CD4-positive, alpha-beta T cell treated with Interferon alpha-2 for 1 hour (primary cell): ENCODE results near the gene CCL8.
A peak's percentile ranks its signal among the peaks of the same experiment; 100 is the strongest.
"Not testable (repeated sequence)": the region's sequence is repeated elsewhere in the genome, so short reads cannot be mapped to it uniquely, and the experiment has no call there.

Experiments used
- DNase-seq, 2 donors: peaks; one replicate each; pipeline ENCODE4 v3.0.0-alpha.2; 2020 to 2022

Gene CCL8

DNA sequence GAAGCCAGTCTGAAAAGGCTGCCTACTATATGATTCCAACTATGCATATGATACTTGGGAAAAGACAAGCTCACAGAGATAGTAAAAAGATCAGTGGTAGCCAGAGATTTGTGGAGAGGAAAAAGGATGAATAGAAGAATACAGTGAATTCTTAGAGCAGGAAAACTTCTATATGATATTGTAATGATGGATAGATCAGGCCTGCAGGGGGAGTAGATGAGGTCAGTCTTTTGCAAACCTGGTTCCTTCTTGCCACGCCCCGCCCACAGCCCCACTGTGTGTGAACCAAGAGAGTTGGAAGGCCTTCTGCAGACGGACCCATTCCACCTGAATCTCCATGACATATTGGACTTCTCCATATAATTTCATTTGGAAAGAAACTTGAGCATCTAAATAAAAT is 761 bp upstream of the CCL8 start:
- DNase-seq: peak in 1 of 2 donors; percentile 19

DNA sequence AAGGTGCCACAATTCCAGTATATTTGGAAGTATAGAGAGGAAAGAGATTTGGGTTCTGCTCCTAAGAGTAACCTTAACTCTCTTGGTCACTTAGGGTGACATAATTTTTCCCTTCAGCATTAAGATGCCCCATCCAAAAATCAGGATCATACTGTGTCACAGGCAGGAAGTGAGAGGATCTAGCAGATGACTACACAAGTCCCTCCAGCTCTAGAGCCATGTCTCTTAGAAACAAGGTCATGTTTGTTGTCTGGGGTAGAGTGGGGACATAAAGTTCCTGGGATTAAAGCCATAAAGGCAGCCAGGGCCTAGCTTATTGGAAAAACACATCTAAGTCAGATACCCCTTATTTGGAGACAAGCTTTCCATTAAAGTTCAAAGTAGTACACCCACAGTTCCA is 2.7 kb downstream of the CCL8 start:
- no peak for DNase-seq

DNA sequence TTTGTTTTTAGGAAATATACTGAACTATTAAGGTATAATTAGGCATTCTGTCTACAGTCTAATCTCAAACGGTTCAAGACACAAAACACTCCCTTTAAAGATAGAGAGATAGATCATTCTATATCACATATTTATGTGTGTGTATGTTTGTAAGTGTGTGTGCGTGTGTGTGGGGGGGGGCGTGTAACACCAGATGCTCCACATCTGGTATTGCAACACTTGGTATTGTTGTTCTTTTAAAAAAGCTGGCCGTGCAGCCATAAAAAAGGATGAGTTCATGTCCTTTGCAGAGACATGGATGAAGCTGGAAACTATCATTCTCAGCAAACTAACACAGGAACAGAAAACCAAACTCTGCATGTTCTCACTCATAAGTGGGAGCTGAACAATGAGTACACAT is 8.3 kb downstream of the CCL8 start:
- not testable (repeated sequence) for DNase-seq

DNA sequence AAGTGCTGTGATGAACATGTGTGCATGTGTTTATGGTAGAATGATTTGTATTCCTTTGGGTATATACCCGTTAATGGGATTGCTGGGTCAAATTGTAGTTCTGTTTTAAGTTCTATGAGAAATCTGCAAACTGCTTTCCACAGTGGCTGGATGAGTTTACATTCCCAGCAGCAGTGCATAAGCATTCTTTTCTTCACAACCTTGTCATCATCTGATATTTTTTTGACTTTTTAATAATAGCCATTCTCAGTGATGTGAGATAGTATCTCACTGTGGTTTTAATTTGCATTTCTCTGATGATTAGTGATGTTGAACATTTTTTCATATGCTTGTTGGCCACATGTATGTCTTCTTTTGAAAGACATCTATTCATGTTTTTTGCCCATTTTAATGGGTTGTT is 18.5 kb downstream of the CCL8 start:
- DNase-seq: no peak

DNA sequence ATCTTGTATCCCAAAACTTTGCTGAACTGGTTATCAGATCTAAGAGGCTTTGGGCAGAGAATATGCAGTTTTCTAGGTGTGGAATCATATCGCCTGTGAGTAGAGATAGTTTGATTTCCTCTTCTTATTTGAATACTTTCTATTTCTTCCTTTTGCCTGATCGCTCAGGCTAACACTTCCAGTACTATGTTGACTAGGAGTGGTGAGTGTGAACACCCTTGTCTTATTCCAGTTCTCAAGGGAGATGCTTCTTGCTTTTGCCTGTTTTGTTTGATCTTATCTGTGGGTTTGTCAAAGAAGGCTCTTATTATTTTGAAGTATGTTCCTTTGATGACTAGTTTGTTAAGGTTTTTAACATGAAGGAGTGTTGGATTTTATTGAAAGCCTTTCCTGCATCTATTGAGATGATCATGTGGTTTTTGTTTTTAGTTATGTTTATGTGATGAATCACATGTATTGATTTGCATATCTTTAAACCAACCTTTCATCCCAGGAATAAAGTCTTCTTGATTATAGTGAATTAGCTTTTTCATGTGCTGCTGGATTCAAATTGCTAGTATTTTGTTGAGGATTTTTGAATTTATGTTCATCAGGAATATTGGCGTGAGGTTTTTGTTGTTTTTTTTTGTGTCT is 20.0 kb downstream of the CCL8 start:
- no peak for DNase-seq

DNA sequence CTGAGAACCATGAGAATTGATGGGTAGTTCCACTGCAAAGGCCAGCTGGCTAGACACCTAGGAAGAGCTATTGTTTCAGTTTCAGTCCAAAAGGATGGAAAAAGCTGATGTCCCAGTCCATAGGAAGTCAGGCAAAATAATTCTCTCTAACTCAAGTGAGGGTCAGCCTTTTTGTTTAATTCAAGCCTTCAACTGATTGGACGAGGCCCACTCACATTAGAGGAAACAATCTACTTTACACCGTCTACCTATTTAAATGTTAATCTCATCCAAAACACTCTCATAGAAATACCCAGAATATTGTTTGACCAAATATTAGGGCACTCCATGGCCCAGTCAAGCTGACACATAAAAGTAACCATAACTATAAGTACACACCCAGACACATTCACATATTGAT is 22.7 kb downstream of the CCL8 start:
- DNase-seq: no peak

DNA sequence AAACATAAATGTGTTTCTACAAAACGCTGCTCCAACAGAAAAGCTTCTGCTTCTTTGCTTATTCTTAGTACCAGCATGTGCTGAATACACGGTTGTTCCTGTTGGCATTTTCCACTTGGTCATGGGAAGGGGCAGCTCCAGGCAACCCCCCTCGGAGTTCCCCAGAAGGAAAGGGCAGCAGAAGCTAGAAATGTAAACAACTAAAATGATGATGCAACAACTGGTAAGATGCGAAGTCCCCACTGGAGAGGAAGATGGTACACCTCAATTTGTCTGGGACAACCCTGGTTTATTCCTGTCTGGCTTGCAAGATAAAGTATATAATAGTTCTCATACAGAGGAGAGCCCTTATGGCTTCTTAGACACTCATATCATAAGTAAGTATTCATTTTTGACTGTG is 27.8 kb downstream of the CCL8 start:
- no peak for DNase-seq

DNA sequence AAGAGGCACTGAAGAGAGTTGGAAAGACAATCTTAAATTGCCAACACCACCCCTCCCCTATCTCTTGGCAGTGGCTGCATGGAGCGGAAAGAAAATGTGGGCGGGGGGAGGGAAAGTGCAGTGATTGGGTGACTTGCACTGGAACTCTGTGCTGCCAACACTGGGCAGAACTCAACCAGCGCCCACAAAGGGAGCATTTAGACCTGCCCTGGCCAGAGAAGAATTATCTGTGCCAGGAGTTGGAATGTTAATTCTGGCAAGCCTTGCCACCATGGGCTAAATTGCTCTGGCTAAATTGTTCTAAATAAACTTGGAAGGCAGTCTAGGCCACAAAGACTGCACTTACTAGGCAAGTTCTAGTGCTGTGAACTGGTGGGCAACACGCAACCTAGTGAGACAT is 30.5 kb downstream of the CCL8 start:
- no peak for DNase-seq

DNA sequence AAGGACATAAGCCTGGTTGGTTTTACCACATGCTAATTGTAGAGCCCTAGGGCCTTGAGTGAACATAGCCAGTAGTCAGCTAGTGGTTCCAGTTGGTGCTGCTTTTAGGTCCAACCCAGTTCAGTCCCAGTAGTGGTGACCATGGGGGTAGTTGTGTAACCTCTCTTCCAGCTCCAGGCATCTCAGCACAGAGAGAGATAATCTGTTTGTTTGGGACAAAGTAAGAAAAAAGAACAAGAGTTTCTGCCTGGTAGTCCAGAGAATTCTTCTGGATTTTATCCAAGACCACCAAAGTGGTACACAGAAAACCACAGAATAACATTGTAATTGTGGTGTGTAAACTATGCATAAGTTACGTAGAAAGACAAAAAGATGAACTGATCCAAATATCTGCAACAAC is 31.9 kb downstream of the CCL8 start:
- DNase-seq: no peak

DNA sequence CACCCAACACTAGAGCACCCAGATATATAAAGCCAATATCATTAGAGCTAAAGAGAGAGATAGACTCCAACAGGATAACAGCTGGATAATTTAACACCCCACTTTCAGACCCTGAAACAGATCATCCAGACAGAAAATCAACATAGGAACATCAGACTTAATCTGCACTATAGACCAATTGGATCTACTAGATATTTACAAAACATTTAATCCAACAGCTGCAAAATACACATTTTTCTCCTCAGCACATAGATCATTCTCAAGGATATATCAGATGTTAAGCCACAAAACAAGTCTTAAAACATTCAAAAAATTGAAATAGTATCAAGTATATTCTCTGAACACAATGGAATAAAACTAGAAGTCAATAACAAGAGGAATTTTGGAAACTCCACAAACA is 33.0 kb downstream of the CCL8 start:
- DNase-seq: no peak

DNA sequence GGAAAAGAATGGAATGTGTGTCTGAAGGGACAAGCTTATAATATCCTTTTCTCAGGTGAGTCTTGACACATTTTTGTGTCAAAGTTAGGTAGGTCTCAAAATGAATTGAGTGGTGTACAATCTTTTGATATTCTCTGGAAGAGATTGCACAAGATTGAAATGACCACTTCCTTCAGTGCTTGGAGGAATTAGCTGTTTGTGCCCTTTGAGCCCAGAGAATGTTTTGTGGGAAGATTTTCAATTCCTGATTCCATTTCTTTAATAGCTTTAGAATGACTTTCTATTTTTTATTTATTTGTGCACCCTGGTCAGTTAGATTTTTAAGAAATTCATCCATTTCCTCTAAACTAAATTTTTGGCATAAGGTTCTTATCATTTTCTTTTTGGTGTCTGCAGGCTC is 35.4 kb downstream of the CCL8 start:
- DNase-seq: no peak

DNA sequence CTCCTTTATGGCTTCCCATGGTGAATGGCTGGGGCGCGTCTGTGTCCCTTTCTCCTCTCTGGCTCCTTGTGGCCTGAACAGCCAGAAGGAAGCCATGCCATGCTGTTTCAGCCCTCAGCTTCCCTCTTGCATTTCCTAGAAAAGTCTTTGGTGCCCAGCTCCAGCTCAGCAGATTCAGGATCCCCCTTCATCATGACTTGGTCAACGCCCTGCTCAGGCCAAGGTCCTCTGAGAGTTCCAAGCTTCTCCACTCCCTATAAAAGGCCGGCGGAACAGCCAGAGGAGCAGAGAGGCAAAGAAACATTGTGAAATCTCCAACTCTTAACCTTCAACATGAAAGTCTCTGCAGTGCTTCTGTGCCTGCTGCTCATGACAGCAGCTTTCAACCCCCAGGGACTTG is 37.0 kb downstream of the CCL8 start, which contains the start of gene CCL13:
Gene CCL13 (plus strand): TSS at position 287 of the 400 bp plus-strand sequence. CDS start 47 bp downstream, at position 334.
- no peak for DNase-seq

DNA sequence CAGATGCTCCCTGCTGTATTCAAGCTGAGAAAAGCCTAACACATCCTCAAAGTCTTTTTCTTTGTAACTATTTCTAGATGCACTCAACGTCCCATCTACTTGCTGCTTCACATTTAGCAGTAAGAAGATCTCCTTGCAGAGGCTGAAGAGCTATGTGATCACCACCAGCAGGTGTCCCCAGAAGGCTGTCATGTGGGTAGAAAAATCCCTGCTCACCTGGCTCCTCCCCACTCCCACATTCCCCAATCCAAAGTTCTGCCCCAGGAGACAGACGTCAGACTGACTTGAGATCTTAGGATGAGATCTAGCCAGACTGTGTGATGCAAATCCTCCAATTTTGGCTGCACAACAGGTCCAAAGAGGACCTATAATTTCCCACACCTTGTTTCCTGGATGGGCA is 38.2 kb downstream of the CCL8 start:
- DNase-seq: no peak

DNA sequence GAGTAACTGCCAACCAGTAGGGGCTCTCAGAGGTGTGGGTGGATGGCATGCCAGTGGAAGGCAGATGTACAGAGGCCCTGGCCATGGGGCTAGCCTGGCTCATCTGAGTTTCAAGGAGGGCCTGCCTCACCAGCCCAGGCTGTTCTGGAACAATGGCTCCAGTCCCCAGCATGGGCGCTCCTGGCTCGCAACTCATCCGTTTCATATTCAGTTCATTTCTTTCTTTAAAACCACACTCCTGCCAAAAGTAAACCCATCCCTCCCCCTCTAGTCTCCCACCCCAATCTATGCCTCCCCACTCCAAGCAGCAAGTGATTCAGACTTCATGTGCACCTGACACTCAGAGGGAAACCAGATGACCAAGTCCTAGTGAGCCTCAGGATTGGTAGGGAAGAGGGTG is 39.4 kb downstream of the CCL8 start:
- no peak for DNase-seq

DNA sequence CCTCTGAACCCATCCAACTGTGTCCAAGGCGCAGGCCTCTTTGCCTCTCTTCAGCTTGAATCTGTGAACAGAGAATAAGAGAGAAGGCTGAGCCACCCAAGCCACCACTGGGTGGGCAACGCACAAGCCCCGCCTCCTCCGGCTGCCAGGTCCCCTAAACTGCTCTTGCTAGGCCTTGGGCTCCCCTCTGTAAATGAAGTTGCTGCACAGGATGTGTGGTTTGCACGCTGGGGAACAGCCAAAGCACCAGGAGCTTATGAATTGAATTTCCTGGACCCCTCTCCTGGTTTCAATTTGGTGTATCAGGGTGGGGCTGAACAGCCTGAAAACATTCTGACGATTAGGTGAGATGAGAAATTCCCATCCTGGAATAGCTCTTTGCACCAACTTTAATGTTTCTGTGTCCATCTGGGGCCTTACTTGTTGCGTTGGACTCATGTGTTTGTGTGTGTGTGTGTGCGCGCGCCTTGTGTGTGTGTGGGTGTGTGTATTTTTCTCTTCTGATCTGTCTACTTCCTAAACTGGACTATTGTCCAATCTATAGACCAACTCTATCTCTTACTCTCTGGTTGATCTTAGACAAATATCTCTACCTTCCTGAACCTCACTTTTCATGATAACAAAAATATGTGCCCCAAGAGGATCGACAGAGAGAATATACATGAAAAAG is 41.5 kb downstream of the CCL8 start:
- no peak for DNase-seq

DNA sequence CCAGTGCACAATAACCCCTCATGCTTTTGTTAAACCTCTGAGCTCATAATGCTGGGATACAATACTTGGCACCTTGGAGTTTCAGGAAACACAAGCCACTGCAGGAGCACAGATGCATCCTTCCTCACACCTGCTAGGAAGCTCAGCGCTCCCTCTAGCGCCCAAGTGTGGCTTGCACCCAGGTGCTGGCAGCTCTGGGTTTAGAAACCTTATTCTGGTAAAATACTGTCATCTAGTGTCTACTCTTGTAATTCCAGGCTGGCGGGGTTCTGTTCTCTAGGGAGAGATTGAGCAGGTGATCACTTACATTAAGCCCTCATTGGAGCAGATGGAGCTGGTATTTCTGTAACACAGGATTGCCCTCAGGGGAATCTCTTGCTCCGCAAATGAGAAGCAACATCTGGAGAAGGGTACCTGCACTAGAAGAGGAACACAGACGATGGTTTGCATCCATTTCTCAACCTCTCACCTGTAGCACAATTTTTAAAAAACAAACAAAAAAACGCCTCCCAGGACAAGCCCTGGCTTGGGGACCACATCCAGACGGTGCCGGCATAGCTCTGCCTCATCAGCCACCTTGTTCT is 42.3 kb downstream of the CCL8 start:
- DNase-seq: peak; percentile 65 to 79

DNA sequence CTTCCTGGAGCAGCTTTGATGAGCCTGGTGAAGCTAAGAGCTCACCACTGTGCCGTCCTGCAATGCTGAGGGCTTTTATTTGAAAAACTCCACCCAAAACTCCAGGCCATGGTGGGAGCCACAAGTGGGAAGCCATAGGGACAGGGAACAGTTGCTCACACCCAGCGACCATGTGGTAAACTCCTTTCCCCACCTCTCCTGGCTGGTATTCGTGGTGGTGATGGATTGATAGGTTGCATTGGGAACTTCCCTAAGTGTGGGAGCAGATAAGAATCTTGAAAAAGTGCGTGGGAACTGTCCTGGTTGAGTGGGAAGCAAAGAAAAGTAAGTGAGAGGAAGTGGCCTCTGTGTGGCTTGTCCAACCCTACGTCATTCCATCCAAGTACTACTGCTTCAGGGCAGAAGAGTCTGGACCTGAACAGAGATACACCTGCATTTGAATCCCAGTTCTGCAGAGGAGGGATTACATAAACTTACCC is 44.0 kb downstream of the CCL8 start, which contains the start of gene CCL1:
Gene CCL1 (minus strand): TSS at position 51 of the 479 bp plus-strand sequence. CDS start 72 bp downstream, outside the sequence.
- DNase-seq: no peak

DNA sequence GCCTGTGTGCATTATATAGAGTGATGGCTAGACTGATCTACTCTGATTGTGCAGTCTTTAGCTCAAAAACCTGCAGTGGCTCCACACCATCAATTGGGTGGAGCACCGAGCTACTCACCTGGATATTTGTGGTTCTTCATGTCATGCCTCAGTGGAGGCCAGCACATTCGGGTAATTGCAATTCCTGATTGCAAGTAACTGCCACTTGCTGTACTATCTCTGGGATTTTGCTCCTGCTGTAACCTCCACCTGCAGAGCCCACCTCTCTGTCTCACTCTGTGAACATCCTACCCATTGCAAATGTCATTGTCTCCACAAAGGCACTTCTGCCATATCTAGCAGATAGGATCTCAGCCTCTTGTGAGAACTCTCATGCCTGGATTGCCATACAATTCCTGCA is 45.5 kb downstream of the CCL8 start:
- no peak for DNase-seq

DNA sequence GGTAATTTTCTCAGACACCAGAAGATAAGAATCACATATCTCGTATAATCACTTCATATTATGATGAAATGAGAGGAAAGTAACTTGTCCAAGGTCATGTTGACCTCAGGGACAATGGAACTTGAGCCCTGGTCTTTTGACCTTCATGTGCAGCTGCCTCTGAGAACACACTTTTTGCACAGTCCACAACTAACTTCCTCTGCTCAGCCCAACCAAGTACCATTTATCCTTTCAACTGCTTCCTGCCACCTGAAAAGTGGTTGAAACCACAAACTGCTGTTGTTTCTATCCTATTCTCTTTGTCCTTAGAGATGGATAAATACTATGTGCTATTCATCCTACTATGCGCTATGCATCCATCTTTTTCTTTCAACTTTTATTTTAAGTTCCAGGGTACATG is 46.1 kb downstream of the CCL8 start:
- no peak for DNase-seq

DNA sequence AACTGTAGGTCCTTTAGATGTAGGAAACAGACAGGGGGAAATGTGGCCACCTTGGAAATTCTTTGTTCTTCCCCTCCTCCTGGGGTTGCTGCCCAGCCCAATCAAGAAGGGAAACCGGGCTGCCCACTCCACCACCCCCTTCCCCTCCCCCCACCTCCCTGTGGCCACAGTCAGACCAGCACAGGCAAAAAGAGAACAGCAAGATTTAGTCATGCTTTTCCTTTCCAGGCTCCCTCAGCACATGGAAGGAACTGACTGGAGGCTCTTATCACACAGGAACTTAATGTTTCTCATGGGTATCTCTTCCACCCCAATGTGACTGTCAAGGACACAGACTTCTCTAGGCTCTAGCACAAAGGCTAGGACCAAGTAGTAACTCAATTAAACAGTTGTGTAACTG is 46.8 kb downstream of the CCL8 start:
- DNase-seq: no peak

DNA sequence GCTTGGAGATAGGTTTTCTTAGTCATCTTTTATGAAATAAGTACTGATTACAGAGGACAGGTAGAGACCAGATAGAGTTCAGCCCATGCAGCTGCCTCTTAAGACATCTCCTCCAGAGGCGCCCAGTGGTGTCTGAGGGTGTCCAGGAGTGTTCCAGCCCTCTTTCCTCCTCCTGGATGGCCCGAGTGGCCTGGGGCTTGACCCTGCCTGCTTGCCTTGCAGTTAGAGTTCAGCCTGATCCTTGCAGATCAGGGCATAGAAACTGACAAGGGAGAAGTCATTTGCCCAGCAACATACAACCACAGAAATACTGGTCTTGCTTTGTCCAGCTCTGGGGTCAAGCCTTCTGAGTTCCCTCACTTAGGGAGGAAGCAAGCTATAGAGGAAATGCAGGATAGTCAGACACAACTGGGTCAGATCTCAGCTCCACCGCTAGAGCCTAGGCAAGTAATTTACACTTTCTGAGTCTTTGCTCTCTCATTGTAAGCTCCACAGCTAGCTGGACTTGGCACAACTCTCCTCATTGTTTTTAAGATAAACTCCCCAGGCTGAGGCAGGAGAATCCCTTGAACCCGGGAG is 47.4 kb downstream of the CCL8 start:
- DNase-seq: no peak

DNA sequence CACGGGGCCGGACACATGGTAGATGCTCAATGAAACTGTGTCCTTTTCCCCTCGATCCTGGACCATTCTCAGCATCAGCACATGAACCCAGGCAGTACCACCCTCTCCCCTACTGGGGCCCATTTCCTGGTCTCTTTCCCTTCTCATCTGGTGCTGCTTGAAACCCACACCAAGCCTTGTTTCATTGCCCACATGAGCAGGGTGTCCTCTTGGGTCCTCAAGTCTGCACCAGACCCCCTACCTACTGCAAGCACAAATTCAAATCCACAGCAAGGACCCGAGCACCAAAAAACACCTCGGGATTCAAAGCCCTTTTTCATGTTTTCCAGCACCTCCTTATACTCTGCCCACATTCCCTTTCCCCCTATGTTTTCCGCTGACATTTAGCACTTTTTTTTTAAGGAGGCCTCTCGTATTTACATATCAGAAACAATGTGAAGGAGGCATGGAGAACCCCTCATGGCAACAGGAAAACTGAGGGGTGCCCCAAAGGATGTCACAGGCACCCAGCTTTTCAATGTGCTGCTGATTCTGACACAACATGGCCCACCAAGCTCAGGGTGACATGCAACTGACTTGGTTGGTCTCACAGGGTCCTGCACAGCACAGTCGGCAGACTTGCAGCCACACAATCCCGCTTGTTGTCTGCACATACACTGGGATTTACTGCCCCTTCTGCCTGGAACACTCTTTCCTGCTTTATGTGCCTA is 48.4 kb downstream of the CCL8 start:
- no peak for DNase-seq
